AG09309 (cell line): ENCODE data around the gene MRPS6.
A peak's percentile ranks its signal among the peaks of the same experiment; 100 is the strongest.

Source experiments
- DNase-seq: peaks from one replicate; pipeline ENCODE4 v3.0.0-alpha.2; 2010; ENCODE audit warnings: low read depth
- H3K4me3 ChIP-seq: 2 replicates; pipeline ENCODE4 v1.5.1; 2011; ENCODE audit warnings: mild to moderate bottlenecking, low read depth, low read length, moderate library complexity; ENCODE audit not compliant: control insufficient read depth
- TF ChIP-seq, protein P1 (sequence below): IDR thresholded peaks from 2 replicates; pipeline ENCODE4 v1.5.1; 2011; ENCODE audit warnings: mild to moderate bottlenecking, low read depth, low read length, inconsistent platforms; ENCODE audit not compliant: insufficient read depth, control insufficient read depth; ENCODE audit errors: missing control alignments

Gene MRPS6

DNA sequence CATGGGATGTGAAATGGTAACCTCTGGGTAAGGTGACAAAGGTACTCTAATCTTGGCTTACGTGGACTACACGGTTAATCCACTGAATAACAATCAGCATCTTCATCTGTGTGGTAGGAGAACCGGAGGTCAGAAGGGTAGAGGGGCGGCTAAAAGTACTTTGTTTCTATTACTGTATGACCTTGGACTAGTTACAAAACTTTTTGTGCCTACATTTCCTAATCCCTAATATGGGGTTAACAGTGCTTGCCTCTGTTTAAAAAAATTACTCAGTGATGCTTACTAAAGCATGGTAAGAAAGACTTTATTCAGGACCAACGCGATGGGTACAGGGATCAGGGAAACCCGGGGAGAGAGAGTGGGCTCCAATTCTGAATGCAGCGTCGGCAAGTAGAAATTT lies 1.7 kb upstream of the MRPS6 start:
- no peak overlapping the region for H3K4me3 ChIP-seq
- no peak for DNase-seq
- TF ChIP-seq, protein P1, sequence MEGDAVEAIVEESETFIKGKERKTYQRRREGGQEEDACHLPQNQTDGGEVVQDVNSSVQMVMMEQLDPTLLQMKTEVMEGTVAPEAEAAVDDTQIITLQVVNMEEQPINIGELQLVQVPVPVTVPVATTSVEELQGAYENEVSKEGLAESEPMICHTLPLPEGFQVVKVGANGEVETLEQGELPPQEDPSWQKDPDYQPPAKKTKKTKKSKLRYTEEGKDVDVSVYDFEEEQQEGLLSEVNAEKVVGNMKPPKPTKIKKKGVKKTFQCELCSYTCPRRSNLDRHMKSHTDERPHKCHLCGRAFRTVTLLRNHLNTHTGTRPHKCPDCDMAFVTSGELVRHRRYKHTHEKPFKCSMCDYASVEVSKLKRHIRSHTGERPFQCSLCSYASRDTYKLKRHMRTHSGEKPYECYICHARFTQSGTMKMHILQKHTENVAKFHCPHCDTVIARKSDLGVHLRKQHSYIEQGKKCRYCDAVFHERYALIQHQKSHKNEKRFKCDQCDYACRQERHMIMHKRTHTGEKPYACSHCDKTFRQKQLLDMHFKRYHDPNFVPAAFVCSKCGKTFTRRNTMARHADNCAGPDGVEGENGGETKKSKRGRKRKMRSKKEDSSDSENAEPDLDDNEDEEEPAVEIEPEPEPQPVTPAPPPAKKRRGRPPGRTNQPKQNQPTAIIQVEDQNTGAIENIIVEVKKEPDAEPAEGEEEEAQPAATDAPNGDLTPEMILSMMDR, result no peak

GRCh38 chr21:34072145-34073031 lies 990 bp upstream of the MRPS6 start:
- H3K4me3 ChIP-seq, result peak overlapping the region; percentile 34
- TF ChIP-seq, protein P1, result no peak
- DNase-seq, result no peak

GRCh38 chr21:34073749-34074282 lies 438 bp downstream of the MRPS6 start:
- TF ChIP-seq, protein P1, result no peak
- no peak for DNase-seq
- peak overlapping the region; percentile 72 for H3K4me3 ChIP-seq

- DNase-seq, result no peak
- TF ChIP-seq, protein P1, result no peak
- peak overlapping the region; percentile 72 for H3K4me3 ChIP-seq
These were observed 1.1 kb downstream of the MRPS6 start for GRCh38 chr21:34074283-34075090.

DNA sequence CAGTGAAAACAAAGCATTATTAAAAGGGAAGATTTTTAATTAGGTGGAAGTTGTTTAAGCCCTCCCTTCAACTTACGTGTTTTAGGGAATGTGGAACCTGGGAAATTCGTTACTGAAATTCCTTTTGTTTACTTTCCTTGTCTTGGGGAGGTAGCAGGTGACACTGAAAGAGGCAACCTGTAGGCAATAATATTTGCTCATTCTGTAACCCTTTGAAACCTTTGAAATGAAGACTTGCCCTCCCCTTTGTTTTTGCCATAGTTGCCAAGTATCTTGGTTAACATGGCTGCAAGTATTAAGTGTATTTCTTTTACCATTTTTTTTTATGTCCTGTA lies 1.7 kb downstream of the MRPS6 start:
- H3K4me3 ChIP-seq, result peak overlapping the region; percentile 72
- TF ChIP-seq, protein P1, result no peak
- no peak for DNase-seq

DNA sequence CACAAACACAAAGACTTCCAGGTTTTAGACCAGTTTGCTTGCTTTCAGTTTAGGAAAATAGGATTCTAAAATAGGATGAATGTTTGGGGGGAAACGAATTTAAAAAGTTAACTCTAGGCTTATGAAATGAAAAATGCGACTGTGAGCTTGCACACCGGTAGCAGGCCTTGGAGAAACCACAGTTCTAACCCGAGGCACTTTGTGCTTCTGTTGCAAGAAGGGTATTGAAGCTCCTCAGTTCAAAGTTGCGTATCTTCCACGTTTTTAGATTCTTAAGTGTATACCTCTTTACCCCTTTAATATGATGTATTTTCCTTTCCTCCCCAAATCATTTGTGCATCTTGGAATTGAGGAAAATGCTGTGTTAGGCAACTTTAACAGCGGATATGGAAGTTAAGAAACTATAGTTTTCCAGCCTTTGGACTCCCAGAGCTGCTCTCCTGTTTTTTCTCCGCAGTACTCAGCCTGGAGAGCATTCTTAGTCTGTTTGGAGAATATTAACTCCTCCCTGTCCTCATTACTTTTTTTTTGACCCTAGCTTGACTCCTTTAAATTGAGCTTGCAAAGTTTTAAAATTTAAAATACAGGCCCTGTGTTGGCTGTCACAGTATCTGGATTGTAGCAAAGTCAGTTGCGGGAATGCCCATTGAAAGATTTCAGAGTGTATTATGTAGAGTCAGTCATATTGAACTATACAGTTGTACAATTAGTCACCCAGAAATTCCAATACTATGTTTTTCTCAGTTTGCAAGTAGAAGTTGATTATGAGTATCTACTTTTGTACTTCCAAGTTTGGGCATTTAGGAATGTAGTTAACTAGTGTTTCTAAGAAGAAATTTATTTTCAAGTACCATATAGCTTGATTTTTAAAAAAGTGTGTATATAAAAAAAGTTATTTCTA lies 2.6 kb downstream of the MRPS6 start:
- TF ChIP-seq, protein P1, result no peak
- H3K4me3 ChIP-seq, result no peak overlapping the region; the same call in 1 of the 2 replicates
- peak; percentile 7 for DNase-seq
